HepG2 (cell line): Measurements from ENCODE around the gene MARCHF9. TPM values are rescaled to one million over a fixed set of nuclear protein-coding genes. Genes with fewer than 3 reads are reported as not detected.
A peak's percentile ranks its signal among the peaks of the same experiment; 100 is the strongest.

Experiments
- BRF2 ChIP-seq: sonication (generic); formaldehyde crosslinking; IDR thresholded peaks from 2 replicates; pipeline ENCODE4 v1.8.1; 2022; ENCODE audit warnings: mild to moderate bottlenecking, missing genetic modification reagents
- CBX1 ChIP-seq: IDR thresholded peaks from one replicate; pipeline ENCODE4 v1.6.1; 2016; ENCODE audit warnings: antibody characterized with exemption, low read depth
- CBX5 ChIP-seq: sonication (generic); formaldehyde crosslinking; IDR thresholded peaks from 2 replicates; pipeline ENCODE4 v1.4.0; 2020; ENCODE audit warnings: missing genetic modification reagents, borderline replicate concordance
- EZH2 ChIP-seq: conservative IDR thresholded peaks from 2 replicates; pipeline ENCODE4 v1.6.1; 2012; ENCODE audit warnings: mild to moderate bottlenecking, low read depth, low read length, moderate library complexity
- GABPB1 ChIP-seq: IDR thresholded peaks from 2 replicates; pipeline ENCODE4 v1.6.1; 2016; ENCODE audit warnings: mild to moderate bottlenecking, missing genetic modification reagents, moderate library complexity, missing compliant biosample characterization
- HNF1B ChIP-seq: sonication (generic); formaldehyde crosslinking; IDR thresholded peaks from 2 replicates; pipeline ENCODE4 v1.5.1; 2020; ENCODE audit warnings: mild to moderate bottlenecking, moderate library complexity, missing genetic modification reagents
- IRF1 ChIP-seq: sonication (generic); formaldehyde crosslinking; IDR thresholded peaks from 2 replicates; pipeline ENCODE4 v1.4.0; 2020; ENCODE audit warnings: low read depth, mild to moderate bottlenecking, missing genetic modification reagents
- MAFF ChIP-seq: IDR thresholded peaks from 2 replicates; pipeline ENCODE4 v1.6.1; 2011; ENCODE audit warnings: low read depth, low read length, improper control_type of control experiment
- MBD4 ChIP-seq: IDR thresholded peaks from 2 replicates; pipeline ENCODE4 v1.6.1; 2012; ENCODE audit warnings: low read length, inconsistent platforms, borderline replicate concordance
- MED13 ChIP-seq: sonication (generic); formaldehyde crosslinking; IDR thresholded peaks from 2 replicates; pipeline ENCODE4 v1.5.0; 2020; ENCODE audit warnings: missing genetic modification reagents
- RBM22 ChIP-seq: fragments of 200-400 bp; formaldehyde crosslinking; optimal IDR thresholded peaks from 2 replicates; pipeline ENCODE3; 2017; ENCODE audit warnings: mild to moderate bottlenecking, low read length, moderate library complexity
- RBM39 ChIP-seq: fragments of 200-400 bp; formaldehyde crosslinking; IDR thresholded peaks from one replicate; pipeline ENCODE4 v1.6.1; 2018; ENCODE audit warnings: antibody characterized with exemption, mild to moderate bottlenecking, low read depth, low read length; ENCODE audit not compliant: poor library complexity, severe bottlenecking
- REL ChIP-seq: sonication (generic); formaldehyde crosslinking; conservative IDR thresholded peaks from 2 replicates; pipeline ENCODE4 v1.8.0; 2022; ENCODE audit warnings: mild to moderate bottlenecking, missing genetic modification reagents, moderate library complexity
- SMAD3 ChIP-seq: sonication (generic); formaldehyde crosslinking; IDR thresholded peaks from 2 replicates; pipeline ENCODE4 v1.4.0; 2020; ENCODE audit warnings: missing genetic modification reagents
- TFDP2 ChIP-seq: sonication (generic); formaldehyde crosslinking; IDR thresholded peaks from 2 replicates; pipeline ENCODE4 v1.4.0; 2020; ENCODE audit warnings: missing genetic modification reagents
- ZBTB3 ChIP-seq: sonication (generic); formaldehyde crosslinking; IDR thresholded peaks from 2 replicates; pipeline ENCODE4 v1.4.0; 2020; ENCODE audit warnings: low read depth, mild to moderate bottlenecking, moderate library complexity, missing genetic modification reagents, borderline replicate concordance
- ZFP82 ChIP-seq: sonication (generic); formaldehyde crosslinking; IDR thresholded peaks from 2 replicates; pipeline ENCODE4 v1.5.1; 2020; ENCODE audit warnings: mild to moderate bottlenecking, missing genetic modification reagents, borderline replicate concordance
- ZNF30 ChIP-seq: sonication (generic); formaldehyde crosslinking; IDR thresholded peaks from 2 replicates; pipeline ENCODE4 v1.5.0; 2020; ENCODE audit warnings: mild to moderate bottlenecking, missing genetic modification reagents
- ZNF431 ChIP-seq: sonication (generic); formaldehyde crosslinking; IDR thresholded peaks from 2 replicates; pipeline ENCODE4 v1.9.0; 2022; ENCODE audit warnings: missing genetic modification reagents, low read depth, mild to moderate bottlenecking, borderline replicate concordance
- ZNF496 ChIP-seq: sonication (generic); formaldehyde crosslinking; IDR thresholded peaks from 2 replicates; pipeline ENCODE4 v1.8.1; 2023; ENCODE audit warnings: mild to moderate bottlenecking, moderate library complexity, missing genetic modification reagents; ENCODE audit not compliant: insufficient replicate concordance
- ZNF816 ChIP-seq: sonication (generic); formaldehyde crosslinking; IDR thresholded peaks from 2 replicates; pipeline ENCODE4 v1.8.0; 2022; ENCODE audit warnings: missing genetic modification reagents, mild to moderate bottlenecking, borderline replicate concordance
- ZNF883 ChIP-seq: sonication (generic); formaldehyde crosslinking; IDR thresholded peaks from 2 replicates; pipeline ENCODE4 v1.5.1; 2020; ENCODE audit warnings: mild to moderate bottlenecking, missing genetic modification reagents; ENCODE audit errors: not compliant biosample characterization
- polyA plus RNA-seq, 8 experiments: library from polyadenylated mRNA; depleted of rRNA in 3 of 8; stranded (reverse) in 7 of 8; unstranded in 1 of 8; fragments of >200 nt; fragmentation: Illumina TruSeq in 4 of 8; extraction: Trizol in 4 of 8; gene quantifications; 2 replicates each; pipeline versions ENCODE4 v1.2.1 to v1.2.3, GENCODE V29; 2011 to 2016; ENCODE audit warnings: low read depth in 4 of 8, missing spikeins in 1 of 8, mixed read lengths in 1 of 8; ENCODE audit not compliant: insufficient read depth in 1 of 8
- total RNA-seq, 5 experiments: library from RNA; depleted of rRNA; stranded (reverse); fragments of >200 nt; fragmentation: Illumina TruSeq; extraction: Trizol; gene quantifications; 2 replicates each; pipeline ENCODE4 v1.2.3, GENCODE V29; 2016; ENCODE audit warnings: low read depth in 1 of 5

MARCHF9 gene
- total and polyA plus RNA-seq, 2 of the 13 experiments (the other 11 are each of a cell fraction or from before 2014, with no cell fraction given) = 5.7 to 9.6 TPM

- TF ChIP-seq MED13 (CRISPR knock-in tag) (no peak), ZNF30 (CRISPR knock-in tag) (no peak), CBX1 (no peak), RBM22 (no peak), GABPB1 (CRISPR knock-in tag) (peak; percentile 79), TFDP2 (CRISPR knock-in tag) (no peak), HNF1B (CRISPR knock-in tag) (peak; percentile 61; the same call in 1 of the 2 replicates), MBD4 (no peak), ZNF431 (CRISPR knock-in tag) (peak; percentile 21; the same call in 1 of the 2 replicates), REL (CRISPR knock-in tag) (no peak), RBM39 (no peak), ZNF883 (CRISPR knock-in tag) (no peak), EZH2 (no peak), ZNF816 (CRISPR knock-in tag) (no peak), SMAD3 (CRISPR knock-in tag) (no peak), CBX5 (CRISPR knock-in tag) (no peak), IRF1 (CRISPR knock-in tag) (no peak), MAFF (no peak), BRF2 (CRISPR knock-in tag) (no peak), ZBTB3 (CRISPR knock-in tag) (peak; percentile 28; the same call in 1 of the 2 replicates), ZFP82 (CRISPR knock-in tag) (0 out of 2 replicates have a peak, but pooled peaks have one; percentile 35), ZNF496 (CRISPR knock-in tag) (no peak)
These were observed 810 bp downstream of the MARCHF9 start (continued) for GRCh38 chr12:57755454-57756372.
